DMS79 (cell line): ENCODE measurements around the gene LRP1B.
"Not testable (repeated sequence)": the region's sequence is repeated elsewhere in the genome, so short reads cannot be mapped to it uniquely, and the experiment has no call there.

ENCODE experiments used
- DNase-seq: peaks from one replicate; lab custom pipeline; 2025; lab: John Stamatoyannopoulos, UW

The LRP1B gene

DNA sequence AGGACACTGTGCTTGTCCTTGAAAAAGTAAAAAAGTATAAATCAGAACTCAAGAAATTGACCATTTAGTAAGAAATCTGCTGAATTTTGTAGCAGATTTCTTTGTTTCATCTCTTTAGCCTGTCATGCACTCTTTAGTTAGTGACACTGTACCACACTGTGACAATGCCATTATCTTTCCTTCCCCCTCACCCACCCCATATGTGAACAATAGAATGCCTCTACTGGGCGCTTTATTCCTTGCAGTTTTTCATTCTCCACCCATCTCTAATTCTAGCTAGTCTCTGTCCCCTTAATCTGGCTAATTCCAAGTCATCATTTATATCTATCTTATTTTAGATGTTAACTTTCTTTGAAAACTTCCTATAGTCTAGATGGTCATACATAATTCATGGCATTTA, 241.0 kb downstream of the LRP1B start:
- no peak for DNase-seq

DNA sequence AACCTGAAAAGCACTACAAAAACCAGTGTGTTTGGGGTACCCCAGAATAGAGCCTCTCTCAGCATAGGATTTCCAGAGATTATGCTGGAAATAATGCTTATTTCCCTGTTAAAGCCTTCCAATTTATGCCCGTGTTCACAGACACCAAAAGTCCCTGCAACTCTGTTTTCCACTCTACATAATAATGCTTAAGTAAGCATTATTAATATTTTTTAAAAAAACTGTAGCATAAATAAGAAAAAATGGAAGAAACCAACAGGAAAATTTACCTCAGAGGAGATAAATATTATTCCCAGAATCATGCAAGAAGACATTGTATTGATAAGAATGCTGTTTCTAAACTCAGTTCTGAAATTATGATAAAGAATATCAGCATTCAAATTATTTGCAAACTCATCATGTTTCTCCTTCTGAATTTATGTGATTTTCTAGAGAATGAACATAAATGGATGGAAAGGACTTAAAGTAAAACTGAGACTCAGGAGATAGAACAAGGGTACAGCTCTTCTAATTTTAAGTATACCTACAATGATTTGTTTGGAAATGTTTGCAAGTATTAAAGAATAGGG, 241.7 kb downstream of the LRP1B start:
- DNase-seq = no peak

DNA sequence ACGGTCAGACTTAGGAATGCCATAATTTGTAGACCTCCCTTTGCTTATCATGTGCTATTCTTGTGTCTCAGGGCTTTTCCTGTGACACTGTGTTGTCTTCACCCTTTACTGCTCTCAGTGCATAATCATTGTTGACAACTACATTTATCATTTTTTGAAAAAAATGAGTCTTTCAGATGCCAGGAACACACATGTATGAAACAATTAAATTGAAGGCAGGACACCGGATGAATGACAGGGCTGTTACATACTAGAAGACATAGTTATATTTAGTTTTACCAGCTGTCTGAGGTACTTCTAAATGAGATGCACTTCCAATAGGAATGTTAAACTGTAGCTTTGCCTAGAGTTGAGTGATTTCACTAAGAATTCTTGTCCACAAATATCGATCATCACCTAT, 243.5 kb downstream of the LRP1B start:
- no peak for DNase-seq

DNA sequence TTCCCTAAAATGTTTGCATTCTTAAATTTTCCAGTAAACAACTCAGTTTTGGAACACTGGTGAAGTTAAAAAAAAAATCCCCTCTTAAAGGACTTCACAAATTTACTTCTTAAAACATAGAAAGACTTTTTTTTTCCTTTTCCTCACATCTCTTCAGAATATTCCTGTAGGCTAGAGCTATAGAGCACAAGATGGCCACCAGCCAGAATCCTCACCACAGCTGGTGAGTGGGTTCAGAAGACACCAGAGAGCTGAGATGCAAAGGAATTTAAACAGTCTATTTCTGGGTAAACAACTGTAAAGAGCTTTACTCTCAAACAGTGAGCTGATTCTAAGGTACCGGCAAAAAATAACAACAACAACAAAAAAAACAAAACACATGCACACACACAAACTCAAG, 252.8 kb downstream of the LRP1B start:
- no peak for DNase-seq

DNA sequence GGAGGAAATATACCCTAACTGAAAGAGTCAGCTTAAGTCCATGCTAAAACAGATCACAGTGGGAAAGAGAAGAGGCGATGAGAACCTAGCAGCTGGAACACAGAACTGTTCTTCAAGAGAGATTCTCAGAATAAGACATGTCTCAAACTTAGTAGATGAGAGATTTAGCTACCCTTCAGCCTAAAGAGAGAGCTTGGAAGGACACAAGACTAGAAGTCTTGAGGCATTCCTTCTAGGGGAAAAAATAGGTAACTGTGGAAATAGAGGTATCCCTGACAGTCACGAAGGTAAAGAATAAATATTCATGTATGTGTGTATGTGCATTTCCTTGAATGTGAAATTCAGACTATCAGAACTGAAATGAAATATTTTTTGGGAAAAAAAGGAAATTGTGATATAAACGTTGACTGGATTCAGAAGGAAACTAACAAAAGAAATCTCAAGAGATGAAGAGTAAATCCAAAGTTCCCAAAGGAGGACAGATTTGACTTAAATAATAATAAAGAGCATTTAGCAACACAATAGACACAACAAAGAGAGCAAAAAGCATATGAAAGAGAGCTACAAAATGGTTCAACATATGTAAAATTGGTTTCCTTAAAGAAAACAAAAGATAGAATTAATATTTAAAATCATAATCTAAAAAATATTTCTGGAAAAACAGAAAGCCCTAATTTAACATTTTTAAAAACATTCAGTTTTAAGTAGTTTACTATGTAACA, 258.7 kb downstream of the LRP1B start:
- DNase-seq = no peak

DNA sequence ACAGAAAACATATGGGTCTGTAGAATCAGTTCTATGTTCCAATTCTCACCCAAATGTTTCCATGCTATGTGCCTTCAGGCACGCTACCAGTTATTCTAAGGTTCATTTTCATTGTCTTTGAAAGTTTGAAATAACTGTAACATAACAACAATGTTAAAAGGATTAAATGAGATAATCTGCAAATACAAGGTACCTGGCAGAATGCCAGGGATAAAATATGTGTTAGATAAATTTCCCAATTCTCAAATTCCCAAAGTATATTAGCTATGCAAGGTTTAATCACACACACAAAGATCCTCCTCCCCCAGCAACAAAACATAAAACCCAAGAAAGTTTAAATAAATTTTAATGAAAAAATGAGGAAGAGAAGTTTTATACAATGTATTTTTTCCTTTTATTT, 261.2 kb downstream of the LRP1B start:
- DNase-seq = no peak

GRCh38 chr2:141863964-141864363, 266.9 kb downstream of the LRP1B start:
- no peak for DNase-seq

GRCh38 chr2:141856215-141856919, 274.4 kb downstream of the LRP1B start:
- no peak for DNase-seq

DNA sequence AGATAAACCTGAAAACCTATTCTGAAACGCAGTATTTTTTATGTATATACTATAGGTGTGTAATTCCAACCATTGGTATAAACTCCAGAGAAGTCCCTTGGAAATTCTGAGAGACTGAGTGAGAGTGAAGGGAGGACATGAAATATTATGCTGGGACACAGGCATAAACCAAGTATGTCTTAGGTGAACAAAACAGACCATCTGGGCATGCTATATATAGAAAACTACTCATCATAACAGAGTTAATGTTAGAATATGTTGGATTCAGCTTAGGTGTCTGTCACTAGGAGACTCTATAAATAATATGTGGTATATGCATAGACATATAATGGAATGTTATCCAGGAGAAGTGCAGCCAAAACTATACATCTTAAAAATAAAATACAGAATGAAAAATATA, 282.6 kb downstream of the LRP1B start:
- DNase-seq = no peak

DNA sequence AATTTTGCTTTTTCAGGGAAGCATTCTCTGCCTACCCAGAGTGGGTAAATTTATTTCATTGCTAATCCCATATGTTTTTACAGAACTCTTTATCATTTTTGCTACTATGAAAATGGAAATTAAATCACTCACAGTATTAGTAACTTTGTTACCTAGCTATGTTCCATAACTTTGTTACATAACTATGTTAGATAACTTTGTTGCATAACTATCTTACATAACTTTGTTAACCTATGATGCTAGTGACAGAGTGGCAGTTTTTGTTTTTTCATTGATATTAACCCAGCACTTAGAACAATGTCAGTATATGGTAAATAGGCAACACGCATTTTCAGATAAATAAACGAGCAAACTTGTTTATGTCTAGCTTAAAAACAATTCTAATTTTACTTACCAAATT, 286.6 kb downstream of the LRP1B start:
- no peak for DNase-seq

DNA sequence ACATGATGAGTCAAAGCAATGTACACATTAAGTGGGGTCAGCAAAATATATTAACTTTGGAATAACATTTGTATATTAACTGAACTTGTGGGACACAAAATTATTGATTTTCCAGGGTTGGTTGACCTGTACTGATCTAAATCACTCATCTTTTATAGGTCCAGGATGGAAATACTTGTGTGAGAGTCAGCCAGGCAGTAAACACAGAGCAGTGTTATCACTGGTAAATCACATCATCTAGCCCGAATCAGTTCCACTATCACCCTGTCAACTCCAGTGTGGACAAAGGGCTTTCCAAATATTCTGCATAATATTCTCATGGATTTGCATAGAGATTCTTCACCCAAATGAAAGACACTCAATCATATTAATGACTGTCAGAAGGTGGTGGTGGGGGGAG, 295.7 kb downstream of the LRP1B start:
- DNase-seq = no peak

- DNase-seq = no peak
Measured at GRCh38 chr2:141828761-141829160, 302.1 kb downstream of the LRP1B start.

DNA sequence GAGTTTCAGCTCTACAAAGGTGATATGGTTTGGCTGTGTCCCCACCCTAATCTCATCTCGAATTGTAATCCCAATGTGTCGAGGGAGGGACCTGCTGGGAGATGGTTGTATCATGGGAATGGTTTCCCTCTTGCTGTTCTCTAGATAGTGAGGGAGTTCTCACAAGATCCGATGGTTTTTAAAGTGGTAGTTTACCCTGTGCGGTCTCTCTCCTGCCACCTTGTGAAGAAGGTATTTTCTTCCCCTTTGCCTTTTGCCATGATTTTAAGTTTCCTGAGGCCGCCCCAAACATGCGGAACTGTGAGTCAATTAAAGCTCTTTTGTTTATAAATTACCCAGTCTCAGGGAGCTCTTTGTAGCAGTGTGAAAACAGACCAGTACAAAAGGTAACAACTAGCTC, 306.0 kb downstream of the LRP1B start:
- DNase-seq = no peak

DNA sequence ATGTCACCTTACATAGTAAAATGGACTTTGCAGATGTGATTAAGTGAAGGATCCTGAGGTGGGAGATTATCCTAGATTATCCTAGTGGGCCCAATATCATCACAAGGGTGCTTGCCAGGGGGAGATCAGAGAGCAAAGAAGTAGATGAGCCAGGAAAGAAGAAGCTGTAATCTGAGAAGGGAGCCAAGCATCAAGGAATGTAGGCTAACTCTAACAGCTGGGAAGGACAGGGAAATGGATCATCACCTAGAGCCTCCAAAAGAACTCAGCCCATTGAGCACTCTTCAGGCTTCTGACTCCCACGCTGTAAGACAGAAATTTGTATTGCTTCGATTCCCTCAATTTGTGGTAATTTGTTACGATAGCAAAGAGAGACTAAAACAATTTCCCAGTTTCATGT, 309.9 kb downstream of the LRP1B start:
- no peak for DNase-seq

DNA sequence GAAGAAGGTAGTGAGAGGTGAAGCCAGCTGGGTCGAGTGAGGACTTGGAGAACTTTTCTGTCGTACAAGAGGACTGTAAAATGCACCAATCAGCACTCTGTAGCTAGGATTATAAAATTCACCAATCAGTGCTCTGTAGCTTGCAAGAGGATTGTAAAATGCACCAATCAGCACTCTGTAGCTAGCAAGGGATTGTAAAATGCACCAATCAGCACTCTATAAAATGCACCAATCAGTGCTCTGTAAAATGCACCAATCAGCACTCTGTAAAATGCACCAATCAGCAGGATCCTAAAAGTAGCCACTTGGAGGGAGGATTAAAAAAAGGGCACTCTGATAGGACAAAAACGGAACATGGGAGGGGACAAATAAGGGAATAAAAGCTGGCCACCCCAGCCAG, 315.5 kb downstream of the LRP1B start:
- not testable (repeated sequence) for DNase-seq

GRCh38 chr2:141814150-141814549, 316.7 kb downstream of the LRP1B start:
- DNase-seq = no peak

DNA sequence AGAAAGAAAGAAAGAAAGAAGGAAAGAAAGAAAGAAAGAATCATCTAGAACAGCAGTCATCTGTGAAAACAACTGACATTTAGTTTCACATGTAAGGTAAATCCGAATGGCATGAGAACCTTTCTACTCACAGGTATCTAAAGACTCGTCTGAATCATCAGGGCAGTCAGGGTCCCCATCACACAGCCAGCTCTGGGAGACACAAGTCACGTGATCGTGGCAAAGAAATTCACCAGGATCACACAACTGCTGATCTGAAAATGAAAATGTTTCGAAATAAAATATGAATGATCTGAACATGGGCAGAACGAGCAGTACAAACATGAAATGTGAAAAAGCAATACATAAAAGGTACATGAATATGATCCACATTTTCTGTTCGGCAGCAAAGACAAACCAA, 320.7 kb downstream of the LRP1B start:
- DNase-seq = no peak

DNA sequence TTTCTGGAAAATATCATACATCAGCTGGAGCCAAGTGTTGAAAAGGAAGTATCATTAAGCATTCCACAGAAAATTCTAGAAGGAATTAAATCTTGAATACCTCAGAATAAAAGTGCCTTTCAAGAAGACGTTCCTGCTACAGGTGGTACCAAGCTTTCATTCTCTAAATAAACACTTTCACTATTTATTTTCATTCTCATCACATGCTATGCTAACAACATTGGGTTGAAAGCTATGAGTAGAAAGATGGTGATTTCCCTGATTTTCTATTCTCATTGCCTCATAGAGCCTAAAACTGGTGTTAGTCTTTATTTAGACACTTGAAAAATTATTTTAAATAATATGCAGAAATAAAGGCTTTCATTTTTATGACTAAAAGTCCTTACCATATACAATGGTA, 324.7 kb downstream of the LRP1B start:
- no peak for DNase-seq

- DNase-seq = no peak
Measured at GRCh38 chr2:141805302-141805701, 325.5 kb downstream of the LRP1B start.

DNA sequence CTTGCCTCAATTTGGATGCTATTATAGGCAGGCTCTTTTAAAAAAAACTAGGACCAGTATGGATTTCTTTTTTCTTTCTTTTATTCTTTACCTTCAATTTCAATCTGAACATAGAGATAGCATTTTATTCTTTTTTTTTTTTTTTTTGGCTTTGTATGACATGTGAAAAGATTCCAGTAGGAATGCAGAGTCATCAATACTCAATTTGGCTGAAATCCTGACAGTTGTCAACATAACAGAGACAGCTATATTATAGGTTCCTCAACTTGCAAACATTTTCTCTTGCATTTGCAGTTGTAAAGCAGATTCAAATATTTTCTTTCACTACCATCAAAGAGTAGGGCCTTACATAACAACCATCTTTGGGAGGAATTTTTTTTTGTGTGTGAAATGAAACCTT, 334.4 kb downstream of the LRP1B start:
- no peak for DNase-seq

DNA sequence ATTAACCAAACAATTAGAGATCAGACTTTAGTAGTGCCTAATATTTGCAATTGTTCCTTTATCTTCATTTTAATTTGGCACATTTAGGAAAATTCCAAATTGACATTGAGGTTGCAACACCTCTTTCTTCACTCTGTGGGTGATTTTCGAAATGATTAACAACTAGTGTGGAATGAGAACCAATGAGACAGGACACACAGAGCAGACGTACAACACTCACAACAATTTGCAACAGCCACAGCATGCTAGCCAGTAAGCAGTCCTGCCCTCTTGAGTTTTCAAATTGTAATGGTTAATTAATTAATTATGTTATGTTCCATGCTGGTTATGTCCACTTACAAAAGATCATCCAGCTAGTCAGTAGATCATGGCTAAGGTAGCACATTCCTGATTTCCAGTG, 339.3 kb downstream of the LRP1B start:
- no peak for DNase-seq

- no peak for DNase-seq
Measured at GRCh38 chr2:141782574-141782973, 348.2 kb downstream of the LRP1B start.

DNA sequence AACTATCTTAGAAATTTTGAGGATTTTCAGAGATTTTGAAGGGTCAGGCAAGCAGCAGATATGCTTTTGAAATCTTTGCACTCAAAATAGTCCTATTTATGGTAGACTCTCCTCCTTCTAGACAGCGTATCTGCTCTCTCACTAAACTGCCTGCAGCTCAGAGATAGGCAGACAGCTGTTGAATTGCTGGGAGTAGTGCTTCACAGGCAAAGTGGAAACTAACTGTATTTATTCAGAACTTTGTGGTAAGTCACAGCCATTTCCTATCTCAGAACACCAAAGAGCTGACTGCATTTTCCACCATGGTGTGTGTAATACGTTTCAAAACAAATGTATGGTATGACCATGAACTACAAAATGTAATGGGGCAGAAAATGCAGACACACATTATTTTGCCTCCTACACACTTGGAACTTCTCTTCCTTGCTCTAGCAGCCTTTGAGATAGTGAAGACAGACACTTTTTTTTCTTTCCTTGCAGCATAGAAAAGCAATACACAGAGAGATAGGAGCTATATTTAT, 352.4 kb downstream of the LRP1B start:
- DNase-seq = no peak
